Pulmonary artery endothelial cell (primary cell): Measurements from ENCODE around the gene NELL1. TPM values are rescaled to one million over a fixed set of nuclear protein-coding genes. Genes with fewer than 3 reads are reported as not detected.

Experiments
- DNase-seq: peaks from one replicate; pipeline ENCODE4 v3.0.0-alpha.2; 2011; ENCODE audit warnings: low read depth, low spot score
- total RNA-seq: library from RNA; depleted of rRNA; stranded (reverse); fragments of >200 nt; gene quantifications from 2 replicates; pipeline ENCODE4 v1.2.3, GENCODE V29; 2014

NELL1 gene
- total RNA-seq, 1 donor from 2014 or later, result not detected

DNA sequence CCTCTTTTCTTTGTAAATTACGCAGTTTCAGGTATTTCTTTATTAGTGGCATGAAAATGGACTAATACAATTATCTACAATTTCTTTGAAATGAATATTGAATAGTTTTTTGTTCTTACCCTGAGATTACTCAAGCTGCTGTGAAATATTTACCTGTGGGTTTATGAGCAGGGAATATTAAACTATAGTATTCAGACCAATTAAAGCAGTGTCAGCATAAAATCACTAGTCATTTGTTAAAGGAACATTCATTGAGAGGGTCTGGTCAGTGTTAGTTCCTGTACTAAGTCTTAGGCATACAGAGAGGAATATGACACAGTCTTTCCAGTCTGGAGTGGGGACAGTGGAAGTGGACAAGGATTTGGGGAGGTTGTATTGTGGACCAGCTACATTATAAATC is 877.3 kb downstream of the NELL1 start:
- no peak for DNase-seq

- no peak for DNase-seq
Observed at GRCh38 chr11:21552911-21553310, 883.5 kb downstream of the NELL1 start.

DNA sequence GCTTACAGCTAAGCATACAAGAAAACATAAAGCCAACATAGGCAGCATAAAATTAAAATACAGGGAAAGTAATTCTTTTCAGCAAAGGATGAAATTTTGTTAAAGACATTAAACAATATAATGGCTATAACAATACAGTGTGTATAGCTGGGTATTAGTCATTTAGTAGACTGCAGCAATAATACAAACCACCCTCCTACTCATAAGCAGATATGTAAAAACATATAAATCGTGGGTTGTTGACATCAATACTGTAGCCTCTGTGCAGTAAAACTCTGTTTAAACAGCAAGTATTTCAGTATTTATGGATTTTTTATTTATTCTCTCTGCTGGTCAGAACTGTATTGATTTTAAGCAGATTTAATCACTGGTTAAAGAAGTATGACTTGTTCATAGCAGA is 884.4 kb downstream of the NELL1 start:
- no peak for DNase-seq

GRCh38 chr11:21554284-21554683 is 884.9 kb downstream of the NELL1 start:
- no peak for DNase-seq

DNA sequence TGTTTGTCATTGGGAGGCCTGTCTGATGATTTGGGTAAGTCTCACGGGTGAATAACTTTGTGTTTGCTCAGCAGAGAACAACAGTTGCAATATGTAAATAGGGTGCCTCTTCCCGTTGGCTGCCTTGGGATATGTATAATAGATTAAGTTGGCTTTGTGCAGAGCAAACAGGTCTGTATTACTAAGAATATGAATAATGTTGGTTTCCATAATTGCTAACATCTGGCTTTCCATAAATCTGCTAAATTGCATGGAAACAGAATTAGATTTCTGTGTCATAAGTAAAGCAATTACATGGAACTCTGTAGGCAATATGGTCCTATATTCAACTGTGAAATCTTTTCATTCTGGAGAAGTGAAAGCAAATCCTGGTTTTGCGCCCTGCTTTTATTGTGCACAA is 887.5 kb downstream of the NELL1 start:
- no peak for DNase-seq

DNA sequence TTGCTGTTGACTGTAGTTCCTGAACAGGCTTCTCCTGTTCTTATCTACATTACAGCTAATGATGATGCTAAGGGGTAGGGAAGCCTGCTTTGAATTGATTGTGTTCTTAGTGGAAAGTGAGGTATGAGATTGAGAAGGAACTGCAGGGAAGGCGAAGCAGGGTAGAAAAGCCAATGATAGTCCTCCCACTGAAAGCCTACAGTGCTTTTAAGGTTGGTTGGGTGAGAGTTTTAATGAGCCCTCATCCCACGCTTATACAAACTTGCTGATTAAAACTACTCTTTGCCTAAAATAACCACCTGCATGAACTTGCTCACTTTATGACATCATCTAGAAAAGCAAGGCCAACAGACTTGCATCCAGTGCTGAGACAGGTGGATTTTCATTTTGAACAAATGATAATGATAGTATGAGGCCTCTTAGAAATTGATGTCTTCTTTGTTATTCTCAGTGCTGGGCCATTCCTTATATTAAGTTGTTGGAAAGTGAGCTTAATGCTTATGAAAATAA is 891.1 kb downstream of the NELL1 start:
- DNase-seq, result no peak

DNA sequence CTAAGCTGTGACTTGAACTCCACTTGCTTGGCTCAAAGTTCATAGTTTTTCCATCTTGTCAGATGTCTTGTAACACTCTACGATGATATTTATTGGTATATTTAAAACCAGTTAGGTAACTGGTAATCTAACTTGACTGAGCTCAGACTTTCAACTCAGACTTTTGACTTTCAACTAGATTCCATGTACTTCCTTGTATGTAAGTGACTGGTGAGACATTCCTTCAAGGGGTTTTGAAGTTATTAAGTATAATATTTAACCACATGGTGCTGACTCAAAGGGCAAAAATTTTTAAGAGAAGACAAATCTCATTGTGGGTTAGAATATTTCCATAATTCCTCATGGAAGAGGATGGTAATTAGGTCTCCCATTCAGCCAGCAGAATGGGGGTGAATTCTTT is 892.2 kb downstream of the NELL1 start:
- no peak for DNase-seq

- no peak for DNase-seq
Observed at GRCh38 chr11:21564095-21564494, 894.7 kb downstream of the NELL1 start.

- DNase-seq, result no peak
Observed at GRCh38 chr11:21564833-21565682, 895.7 kb downstream of the NELL1 start.

DNA sequence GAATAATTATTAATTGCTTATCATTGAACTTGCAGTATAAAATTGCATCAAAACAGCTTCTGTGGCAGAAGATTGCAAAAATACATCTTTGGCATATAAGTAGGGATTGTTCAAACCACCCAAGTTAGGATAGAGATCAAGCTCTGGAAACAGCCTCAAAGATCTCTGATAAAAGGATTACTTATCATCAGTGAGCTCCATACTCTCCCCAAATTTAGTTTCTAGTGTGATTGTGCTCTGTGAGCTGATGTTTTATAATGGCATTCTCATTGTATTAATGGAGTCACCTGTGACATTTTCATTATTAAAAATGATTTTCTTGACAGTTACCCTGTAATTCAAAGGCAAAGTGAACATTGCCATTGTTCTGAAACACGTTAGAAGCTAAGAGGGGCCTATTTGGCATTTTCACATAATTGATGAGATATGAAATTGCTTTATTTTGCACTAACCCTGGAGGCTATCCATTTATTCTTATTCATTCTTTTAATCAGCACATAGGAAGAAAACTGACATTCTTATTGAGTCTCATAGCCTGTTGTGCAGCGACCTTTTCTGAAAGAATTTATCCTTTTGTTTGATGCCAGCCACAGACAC is 897.2 kb downstream of the NELL1 start:
- DNase-seq, result no peak

GRCh38 chr11:21567645-21568290 is 898.4 kb downstream of the NELL1 start:
- DNase-seq, result no peak

DNA sequence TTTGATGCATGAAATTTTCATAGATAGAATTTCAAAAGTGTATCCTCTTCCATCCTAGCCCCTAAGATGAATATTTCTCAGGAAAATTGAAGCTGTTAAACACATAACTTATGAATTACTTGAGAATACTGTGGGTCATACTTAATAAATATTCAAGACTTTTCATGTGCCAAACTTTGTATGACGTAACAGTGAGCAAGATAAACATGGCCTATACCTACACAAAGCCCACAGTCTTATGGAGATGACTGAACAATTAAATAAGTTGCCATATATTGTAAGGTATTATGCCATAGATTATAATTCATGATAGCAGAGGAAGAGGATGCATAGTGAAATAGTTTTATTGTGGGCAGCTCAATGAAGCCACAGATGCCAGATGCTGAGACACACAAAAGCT is 902.8 kb downstream of the NELL1 start:
- DNase-seq, result no peak

DNA sequence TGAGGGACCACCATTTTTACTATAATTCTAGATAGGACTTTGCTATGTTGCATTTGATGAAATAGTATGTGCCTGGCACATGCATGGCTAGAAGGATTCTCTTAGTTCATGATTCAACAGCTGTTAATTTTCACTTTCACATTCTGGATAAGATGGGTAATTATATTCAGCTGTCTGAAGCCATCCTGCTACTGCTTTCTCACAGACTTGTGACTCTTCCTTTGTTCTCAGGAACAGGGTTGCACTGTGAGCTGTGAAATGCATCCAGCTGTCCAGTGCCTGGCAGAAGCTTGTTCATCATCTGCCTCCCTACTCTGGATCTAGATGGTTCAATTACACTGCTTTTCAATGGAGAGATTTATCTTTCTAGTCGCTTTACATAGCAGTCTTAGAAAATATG is 913.4 kb downstream of the NELL1 start:
- no peak for DNase-seq

DNA sequence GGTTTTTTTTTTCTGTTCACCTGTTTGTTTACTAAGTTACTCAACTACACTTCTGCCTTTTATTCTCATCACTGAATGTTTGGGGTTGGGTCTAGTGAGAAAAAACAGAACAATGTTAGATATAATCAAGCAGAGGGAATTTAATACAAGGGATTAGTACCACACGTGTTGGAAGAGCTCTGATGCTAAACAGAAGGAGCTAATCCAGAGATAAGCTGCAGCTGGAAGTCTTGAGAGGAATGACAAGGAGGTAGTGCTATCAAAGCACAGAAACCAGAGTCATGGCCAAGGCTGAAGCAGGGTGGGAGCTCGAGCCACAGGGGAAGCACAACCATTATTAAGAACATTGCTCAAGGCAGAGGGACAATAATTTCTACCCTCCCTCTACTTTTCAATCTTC is 919.4 kb downstream of the NELL1 start:
- DNase-seq, result no peak

DNA sequence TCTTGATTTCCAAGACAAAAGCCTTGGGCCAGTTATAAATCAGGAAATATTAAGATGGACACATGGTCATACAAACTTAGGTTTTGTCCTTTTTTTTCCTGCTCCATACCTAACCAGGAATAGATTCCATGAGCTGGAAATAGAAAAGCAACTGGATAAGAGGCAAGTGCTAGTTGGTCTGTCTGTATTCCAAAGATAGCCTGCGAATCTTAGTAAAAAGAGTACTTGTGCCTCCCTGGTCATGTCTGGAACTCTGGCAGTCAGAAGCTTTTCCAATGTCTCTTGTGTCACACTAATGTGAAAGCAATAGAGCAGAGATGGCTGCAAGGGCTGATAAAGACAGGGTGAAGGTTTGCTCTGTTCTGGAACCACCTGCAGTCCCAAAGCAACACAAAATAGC is 933.3 kb downstream of the NELL1 start:
- DNase-seq, result no peak

GRCh38 chr11:21603886-21604285 is 934.5 kb downstream of the NELL1 start:
- DNase-seq, result no peak

DNA sequence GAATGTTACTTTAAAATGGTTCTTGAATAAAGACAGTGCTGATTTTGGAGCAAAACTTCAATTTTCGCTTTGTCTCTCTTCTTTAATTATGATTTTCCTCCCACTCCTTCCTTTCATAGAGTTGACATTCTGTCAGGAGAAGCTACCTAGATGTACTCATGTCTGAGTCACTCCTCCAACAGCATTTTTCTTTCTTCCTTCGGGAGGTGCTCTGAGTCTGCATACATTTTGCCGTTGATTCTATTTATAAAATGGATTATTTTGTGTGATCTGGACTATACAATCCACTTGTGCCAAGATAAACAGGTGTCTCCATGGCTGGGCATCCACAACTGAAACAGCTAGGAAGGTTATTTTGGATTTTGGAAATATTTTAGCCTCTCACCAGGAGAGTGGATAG is 935.2 kb downstream of the NELL1 start:
- no peak for DNase-seq

- DNase-seq, result no peak
Observed at GRCh38 chr11:21612326-21612725, 942.9 kb downstream of the NELL1 start.

- DNase-seq, result no peak
Observed at GRCh38 chr11:21614961-21615360, 945.6 kb downstream of the NELL1 start.

DNA sequence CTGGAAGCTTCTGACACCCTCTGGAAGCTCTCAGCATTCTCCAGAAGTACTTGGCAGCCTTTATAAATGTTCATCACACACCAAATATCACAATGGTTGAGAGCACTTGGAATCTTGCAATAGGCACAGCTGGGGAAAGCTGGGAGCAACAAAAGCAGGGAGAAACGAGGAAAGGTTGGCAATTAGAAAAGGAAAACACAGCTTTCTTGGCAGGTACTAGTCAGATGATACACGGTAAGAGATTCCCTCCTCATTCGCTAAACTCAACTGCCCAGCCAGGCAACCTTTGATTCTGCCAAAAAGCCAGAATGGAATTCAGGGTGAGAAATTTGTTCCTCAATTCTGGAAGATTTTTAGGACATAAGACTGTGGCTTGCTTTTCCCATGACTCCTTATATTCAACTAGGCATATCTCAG is 946.6 kb downstream of the NELL1 start:
- no peak for DNase-seq

- no peak for DNase-seq
Observed at GRCh38 chr11:21622566-21622965, 953.2 kb downstream of the NELL1 start.

GRCh38 chr11:21622995-21623394 is 953.6 kb downstream of the NELL1 start:
- no peak for DNase-seq
